Testis (tissue), 2 donors: ENCODE data around the gene TRIM43.

Source experiments
- POLR2A ChIP-seq: fragments of 450-650 bp; IDR thresholded peaks from one replicate; pipeline ENCODE4 v1.6.1; 2017; ENCODE audit warnings: antibody characterized with exemption, mild to moderate bottlenecking, moderate library complexity
- TF ChIP-seq, protein P1 (sequence below), 3 experiments: fragments of 450-650 bp in 2 of 3; fragments of 200-600 bp in 1 of 3; sonication (generic) in 1 of 3; IDR thresholded peaks; one replicate each; pipeline ENCODE4 v1.5.1; 2016 to 2019; ENCODE audit warnings: antibody characterized with exemption in 3 of 3, mild to moderate bottlenecking in 2 of 3, moderate library complexity in 1 of 3

DNA sequence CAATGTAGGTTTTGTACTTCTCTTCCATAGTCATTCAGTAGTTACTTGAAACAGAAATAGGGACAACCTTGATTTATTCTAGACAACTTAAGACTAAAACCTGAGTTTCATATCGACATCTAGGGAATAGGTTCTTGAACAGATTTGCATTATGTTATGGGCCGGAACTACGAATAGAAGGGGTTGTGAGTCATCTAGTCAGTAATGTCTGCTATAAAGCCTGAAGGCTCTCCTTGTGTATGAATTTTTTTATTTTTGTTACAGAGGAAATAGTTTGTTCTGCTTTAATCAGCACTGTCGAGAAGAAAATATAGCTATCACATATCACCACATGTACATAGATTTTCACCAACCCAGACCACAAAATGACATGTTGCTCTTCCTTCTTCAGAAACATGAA is 17.3 kb upstream of the TRIM43 start:
- no peak for TF ChIP-seq POLR2A
- TF ChIP-seq, protein P1, sequence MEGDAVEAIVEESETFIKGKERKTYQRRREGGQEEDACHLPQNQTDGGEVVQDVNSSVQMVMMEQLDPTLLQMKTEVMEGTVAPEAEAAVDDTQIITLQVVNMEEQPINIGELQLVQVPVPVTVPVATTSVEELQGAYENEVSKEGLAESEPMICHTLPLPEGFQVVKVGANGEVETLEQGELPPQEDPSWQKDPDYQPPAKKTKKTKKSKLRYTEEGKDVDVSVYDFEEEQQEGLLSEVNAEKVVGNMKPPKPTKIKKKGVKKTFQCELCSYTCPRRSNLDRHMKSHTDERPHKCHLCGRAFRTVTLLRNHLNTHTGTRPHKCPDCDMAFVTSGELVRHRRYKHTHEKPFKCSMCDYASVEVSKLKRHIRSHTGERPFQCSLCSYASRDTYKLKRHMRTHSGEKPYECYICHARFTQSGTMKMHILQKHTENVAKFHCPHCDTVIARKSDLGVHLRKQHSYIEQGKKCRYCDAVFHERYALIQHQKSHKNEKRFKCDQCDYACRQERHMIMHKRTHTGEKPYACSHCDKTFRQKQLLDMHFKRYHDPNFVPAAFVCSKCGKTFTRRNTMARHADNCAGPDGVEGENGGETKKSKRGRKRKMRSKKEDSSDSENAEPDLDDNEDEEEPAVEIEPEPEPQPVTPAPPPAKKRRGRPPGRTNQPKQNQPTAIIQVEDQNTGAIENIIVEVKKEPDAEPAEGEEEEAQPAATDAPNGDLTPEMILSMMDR (IDR thresholded peaks at IDR 0.05), result no peak
